Mesodermal cell (in vitro differentiated cells): Measurements from ENCODE around the gene USP11.
"Not testable (repeated sequence)": the region's sequence is repeated elsewhere in the genome, so short reads cannot be mapped to it uniquely, and the experiment has no call there.

Source experiments
- H3K27ac ChIP-seq: 2 replicates; pipeline ENCODE4 v1.7.0; 2013; ENCODE audit warnings: mild to moderate bottlenecking, low read depth, low read length, moderate library complexity; ENCODE audit not compliant: severe bottlenecking
- H3K36me3 ChIP-seq: 2 replicates; pipeline ENCODE4 v1.7.1; 2013; ENCODE audit warnings: mild to moderate bottlenecking, low read length, moderate library complexity; ENCODE audit not compliant: control insufficient read depth, insufficient read depth
- H3K4me1 ChIP-seq: one replicate; pipeline ENCODE4 v1.7.1; 2013; ENCODE audit warnings: mild to moderate bottlenecking, low read length; ENCODE audit not compliant: insufficient read depth, control insufficient read depth, poor library complexity, severe bottlenecking
- H3K4me3 ChIP-seq: 2 replicates; pipeline ENCODE4 v1.7.0; 2013; ENCODE audit warnings: low read length, control low read depth, mild to moderate bottlenecking; ENCODE audit not compliant: insufficient read depth, poor library complexity, severe bottlenecking; ENCODE audit errors: extremely low read depth
- H3K9me3 ChIP-seq: 2 replicates; pipeline ENCODE4 v1.7.1; 2013; ENCODE audit warnings: mild to moderate bottlenecking, low read length, moderate library complexity; ENCODE audit not compliant: control insufficient read depth
- WGBS, 2 experiments: methylation state at CpG; one replicate each; pipeline ENCODE4 v1.1.5; 2013; ENCODE audit warnings: missing lambda C conversion rate in 2 of 2; ENCODE audit not compliant: insufficient coverage in 2 of 2; 5-methylcytosine and 5-hydroxymethylcytosine counted together

Gene USP11

GRCh38 chrX:47284616-47285015, 51.8 kb downstream of the USP11 start:
- H3K4me3 ChIP-seq, H3K9me3 ChIP-seq, H3K4me1 ChIP-seq, H3K27ac ChIP-seq, H3K36me3 ChIP-seq: not testable (repeated sequence)
- WGBS, 2 experiments, result 80% methylated on average over 2 of the region's 10 CpGs; no CpG with 5 or more reads in 1 of the 2 experiments

- H3K9me3 ChIP-seq, result no peaks in the 10 kb centered on the region
- H3K36me3 ChIP-seq, result no peaks in the 10 kb centered on the region
- WGBS, 2 experiments, result 63% methylated on average over 3 of the region's 6 CpGs; no CpG with 5 or more reads in 1 of the 2 experiments
- no peak overlapping the region for H3K27ac ChIP-seq
- no peaks in the 10 kb centered on the region for H3K4me1 ChIP-seq
- H3K4me3 ChIP-seq, result no peak overlapping the region
Observed at GRCh38 chrX:47285836-47286320, 53.1 kb downstream of the USP11 start.

GRCh38 chrX:47293106-47293505, 60.3 kb downstream of the USP11 start:
- WGBS, 2 experiments, result 44 to 68% methylated on average over 3 to 4 of the region's 5 CpGs
- Histone ChIP-seq H3K9me3 (no peaks in the 10 kb centered on the region), H3K27ac (no peak overlapping the region), H3K36me3 (no peaks in the 10 kb centered on the region), H3K4me3 (no peak overlapping the region), H3K4me1 (no peaks in the 10 kb centered on the region)

GRCh38 chrX:47296766-47297365, 64.1 kb downstream of the USP11 start:
- Histone ChIP-seq H3K4me1 (no peaks in the 10 kb centered on the region), H3K9me3 (no peaks in the 10 kb centered on the region), H3K27ac (no peak overlapping the region), H3K4me3 (no peak overlapping the region), H3K36me3 (no peaks in the 10 kb centered on the region)
- WGBS, 2 experiments, result 89% methylated on average over 3 of the region's 5 CpGs; no CpG with 5 or more reads in 1 of the 2 experiments

GRCh38 chrX:47297874-47298273, 65.1 kb downstream of the USP11 start:
- Histone ChIP-seq H3K9me3 (no peaks in the 10 kb centered on the region), H3K27ac (no peak overlapping the region), H3K36me3 (no peaks in the 10 kb centered on the region), H3K4me3 (no peak overlapping the region), H3K4me1 (no peaks in the 10 kb centered on the region)
- no CpG with 5 or more reads among the region's 5 CpGs for WGBS, 2 experiments
